ENCODE results near the gene RPL10. TPM values are rescaled to one million over a fixed set of nuclear protein-coding genes. Genes with fewer than 3 reads are reported as not detected.

The RPL10 gene
- total RNA-seq, 1 experiment from 2014 or later = 4,296 TPM

DNA sequence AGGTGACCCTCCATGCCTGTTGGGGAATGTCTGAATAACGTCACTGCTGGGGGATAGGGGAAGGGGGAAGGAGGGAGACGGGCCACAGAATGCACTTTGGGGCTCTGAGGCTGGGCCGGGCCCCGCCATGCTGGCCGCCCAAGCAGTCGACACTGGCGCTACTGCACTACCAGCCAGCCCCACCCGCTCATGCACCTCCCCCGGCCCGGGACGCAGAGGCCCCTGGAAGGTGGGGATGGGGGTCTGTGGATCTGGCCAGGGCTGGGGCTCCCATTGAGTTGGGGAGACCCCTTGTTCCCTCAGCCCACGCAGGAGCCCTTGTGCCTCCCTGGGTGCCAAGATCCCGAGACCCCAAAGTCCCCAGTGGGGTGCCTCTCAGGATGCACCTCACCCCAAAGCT, 41.6 kb upstream of the RPL10 start:
- Histone ChIP-seq H3K4me3 (ENCODE audit: insufficient read depth, low read depth, low read length) (no peak overlapping the region), H3K36me3 (replicated peaks; ENCODE audit: control insufficient read depth, insufficient read depth, low read length) (peaks cover 45% of the 10 kb centered on the region), H3K27me3 (ENCODE audit: control insufficient read depth, insufficient read depth, low read length) (no peaks in the 10 kb centered on the region)
- no peak for DNase-seq

GRCh38 chrX:154357205-154357604, 41.0 kb upstream of the RPL10 start:
- H3K36me3 ChIP-seq (replicated peaks; ENCODE audit: control insufficient read depth, insufficient read depth, low read length) = peaks cover 49% of the 10 kb centered on the region
- DNase-seq = no peak
- no peak overlapping the region for H3K4me3 ChIP-seq (ENCODE audit: insufficient read depth, low read depth, low read length)
- no peaks in the 10 kb centered on the region for H3K27me3 ChIP-seq (ENCODE audit: control insufficient read depth, insufficient read depth, low read length)

DNA sequence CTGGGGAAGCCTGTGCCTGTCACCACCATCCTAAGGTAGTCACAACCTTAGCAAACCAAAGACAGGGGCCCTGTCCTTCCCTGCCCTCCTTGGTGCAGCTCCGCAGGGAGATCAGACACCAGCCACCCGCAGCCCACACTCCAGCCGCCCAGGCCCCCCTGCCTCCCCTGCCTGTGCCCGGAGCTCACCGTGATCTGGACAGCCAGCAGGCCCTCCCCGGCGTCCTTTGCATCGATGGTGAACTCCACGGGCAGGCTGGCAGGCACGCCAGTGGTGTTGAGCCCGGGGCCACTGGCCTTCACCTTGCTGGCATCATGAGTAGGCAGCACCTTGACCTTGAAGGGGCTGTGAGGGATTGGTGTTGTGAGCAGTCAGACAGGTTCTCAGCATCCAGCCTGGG, 40.2 kb upstream of the RPL10 start:
- H3K27me3 ChIP-seq (ENCODE audit: control insufficient read depth, insufficient read depth, low read length) = no peaks in the 10 kb centered on the region
- no peak for DNase-seq
- H3K4me3 ChIP-seq (ENCODE audit: insufficient read depth, low read depth, low read length) = no peak overlapping the region
- H3K36me3 ChIP-seq (replicated peaks; ENCODE audit: control insufficient read depth, insufficient read depth, low read length) = peaks cover 50% of the 10 kb centered on the region

- peaks cover 44% of the 10 kb centered on the region for H3K36me3 ChIP-seq (replicated peaks; ENCODE audit: control insufficient read depth, insufficient read depth, low read length)
- no peaks in the 10 kb centered on the region for H3K27me3 ChIP-seq (ENCODE audit: control insufficient read depth, insufficient read depth, low read length)
- no peak overlapping the region for H3K4me3 ChIP-seq (ENCODE audit: insufficient read depth, low read depth, low read length)
- no peak for DNase-seq
These were observed 39.3 kb upstream of the RPL10 start for GRCh38 chrX:154358829-154359228.

DNA sequence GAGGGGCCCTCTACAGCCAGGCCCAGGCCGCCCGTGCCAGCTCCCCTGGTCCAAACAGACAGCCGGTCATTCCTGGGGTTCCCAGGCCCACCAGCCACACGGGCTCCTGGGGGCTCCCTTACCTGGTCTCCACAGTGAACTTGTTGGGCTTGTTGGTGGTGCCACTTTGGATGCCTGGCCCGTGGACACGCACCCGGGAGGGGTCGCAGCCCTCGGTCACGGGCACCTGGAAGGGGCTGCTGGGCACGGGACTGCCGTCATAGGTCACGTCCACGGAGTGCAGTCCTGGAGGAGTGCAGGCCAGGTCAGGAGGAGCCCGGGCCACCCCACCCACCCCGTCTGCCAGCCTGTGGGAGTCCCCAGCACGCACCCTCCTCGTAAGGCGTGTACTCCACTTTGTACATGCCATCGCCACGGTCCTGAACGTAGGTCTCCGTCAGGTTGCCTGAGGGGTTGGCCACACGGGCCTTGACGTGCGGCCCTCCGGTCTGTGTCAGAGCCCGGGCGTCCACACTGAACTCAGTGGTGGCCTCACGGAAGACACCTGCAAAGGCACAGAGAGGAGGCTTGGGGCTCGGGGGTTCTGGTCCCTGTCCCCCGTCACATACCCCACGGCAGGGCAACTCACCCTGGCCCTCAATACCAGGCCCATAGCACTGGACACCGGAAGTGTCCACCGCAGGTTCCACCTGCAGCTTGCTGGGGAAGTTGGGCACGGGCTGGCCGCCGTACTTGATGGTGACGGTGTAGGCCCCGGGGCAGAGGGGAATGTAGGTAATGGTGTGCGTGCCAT, 38.6 kb upstream of the RPL10 start:
- H3K27me3 ChIP-seq (ENCODE audit: control insufficient read depth, insufficient read depth, low read length) = no peaks in the 10 kb centered on the region
- DNase-seq = no peak
- H3K36me3 ChIP-seq (replicated peaks; ENCODE audit: control insufficient read depth, insufficient read depth, low read length) = peaks cover 43% of the 10 kb centered on the region
- H3K4me3 ChIP-seq (ENCODE audit: insufficient read depth, low read depth, low read length) = no peak overlapping the region

GRCh38 chrX:154360155-154360713, 37.9 kb upstream of the RPL10 start:
- Histone ChIP-seq H3K27me3 (ENCODE audit: control insufficient read depth, insufficient read depth, low read length) (no peaks in the 10 kb centered on the region), H3K4me3 (ENCODE audit: insufficient read depth, low read depth, low read length) (no peak overlapping the region), H3K36me3 (replicated peaks; ENCODE audit: control insufficient read depth, insufficient read depth, low read length) (peaks cover 47% of the 10 kb centered on the region)
- DNase-seq = no peak

DNA sequence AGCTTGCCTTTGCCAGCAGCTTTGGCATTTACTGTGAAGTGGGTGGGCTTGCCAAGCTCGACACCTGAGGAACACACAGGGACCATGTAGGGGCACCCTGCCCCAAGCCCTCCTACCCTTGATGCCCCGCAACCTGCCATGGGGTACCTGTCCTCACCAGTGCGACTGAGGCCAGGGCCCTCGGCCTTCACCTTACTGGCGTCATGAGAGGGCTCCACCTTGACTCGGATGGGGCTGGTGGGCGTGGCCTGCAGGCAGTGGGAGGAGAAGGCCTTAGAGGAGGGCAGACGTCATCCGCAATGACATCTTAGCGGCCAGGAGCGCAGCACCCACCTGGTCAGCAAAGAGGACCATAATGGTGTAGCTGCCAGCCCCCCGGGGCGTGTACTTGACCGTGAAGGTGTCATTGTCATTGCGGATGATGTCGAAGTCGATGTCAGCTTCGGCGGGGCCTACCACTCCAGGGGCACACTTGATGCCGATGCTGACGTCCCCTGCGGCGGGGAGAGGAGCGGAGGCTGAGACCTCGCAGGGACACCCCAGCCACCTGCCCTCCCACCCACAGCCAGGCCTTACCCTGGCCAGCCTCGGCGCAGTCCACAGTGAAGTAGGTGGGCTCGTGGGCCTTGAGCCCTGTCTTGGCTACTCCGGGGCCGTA, 36.0 kb upstream of the RPL10 start:
- Histone ChIP-seq H3K36me3 (replicated peaks; ENCODE audit: control insufficient read depth, insufficient read depth, low read length) (peaks cover 56% of the 10 kb centered on the region), H3K27me3 (ENCODE audit: control insufficient read depth, insufficient read depth, low read length) (no peaks in the 10 kb centered on the region), H3K4me3 (ENCODE audit: insufficient read depth, low read depth, low read length) (no peak overlapping the region)
- DNase-seq = no peak

GRCh38 chrX:154363706-154364439, 34.3 kb upstream of the RPL10 start:
- Histone ChIP-seq H3K4me3 (ENCODE audit: insufficient read depth, low read depth, low read length) (no peak overlapping the region), H3K27me3 (ENCODE audit: control insufficient read depth, insufficient read depth, low read length) (no peaks in the 10 kb centered on the region), H3K36me3 (replicated peaks; ENCODE audit: control insufficient read depth, insufficient read depth, low read length) (peaks cover 48% of the 10 kb centered on the region)
- no peak for DNase-seq

- Histone ChIP-seq H3K36me3 (replicated peaks; ENCODE audit: control insufficient read depth, insufficient read depth, low read length) (peaks cover 46% of the 10 kb centered on the region), H3K4me3 (ENCODE audit: insufficient read depth, low read depth, low read length) (no peak overlapping the region), H3K27me3 (ENCODE audit: control insufficient read depth, insufficient read depth, low read length) (no peaks in the 10 kb centered on the region)
- DNase-seq = no peak
These were observed 33.1 kb upstream of the RPL10 start for GRCh38 chrX:154365052-154365600.

- H3K27me3 ChIP-seq (ENCODE audit: control insufficient read depth, insufficient read depth, low read length) = no peaks in the 10 kb centered on the region
- H3K36me3 ChIP-seq (replicated peaks; ENCODE audit: control insufficient read depth, insufficient read depth, low read length) = peaks cover 46% of the 10 kb centered on the region
These were observed 32.0 kb upstream of the RPL10 start for GRCh38 chrX:154365997-154366665.

DNA sequence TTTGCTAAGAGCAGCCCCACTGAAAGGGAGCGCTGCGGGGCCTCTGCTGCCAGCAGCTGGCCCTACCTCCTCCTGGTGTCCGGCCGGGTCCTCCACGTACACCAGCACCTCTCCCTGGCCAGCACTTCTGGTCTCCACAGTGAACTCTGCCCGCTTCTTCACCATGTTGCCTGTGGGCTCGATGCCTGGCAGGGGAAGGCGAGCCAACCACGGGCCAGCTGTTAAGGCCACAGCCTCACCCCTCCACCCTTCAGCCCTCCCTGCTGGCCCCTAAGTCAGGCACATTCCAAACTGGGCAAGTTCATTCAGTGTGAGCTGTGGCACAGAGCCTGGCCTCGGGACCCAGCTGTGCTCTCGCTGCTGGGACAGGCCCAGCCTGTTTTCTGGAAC, 31.5 kb upstream of the RPL10 start:
- H3K27me3 ChIP-seq (ENCODE audit: control insufficient read depth, insufficient read depth, low read length) = no peaks in the 10 kb centered on the region
- peaks cover 41% of the 10 kb centered on the region for H3K36me3 ChIP-seq (replicated peaks; ENCODE audit: control insufficient read depth, insufficient read depth, low read length)
- H3K4me3 ChIP-seq (ENCODE audit: insufficient read depth, low read depth, low read length) = no peak overlapping the region
- no peak for DNase-seq

More at GRCh38 chrX:154365997-154366665, 32.0 kb upstream of the RPL10 start:
- H3K4me3 ChIP-seq (ENCODE audit: insufficient read depth, low read depth, low read length) = no peak overlapping the region
- DNase-seq = no peak

DNA sequence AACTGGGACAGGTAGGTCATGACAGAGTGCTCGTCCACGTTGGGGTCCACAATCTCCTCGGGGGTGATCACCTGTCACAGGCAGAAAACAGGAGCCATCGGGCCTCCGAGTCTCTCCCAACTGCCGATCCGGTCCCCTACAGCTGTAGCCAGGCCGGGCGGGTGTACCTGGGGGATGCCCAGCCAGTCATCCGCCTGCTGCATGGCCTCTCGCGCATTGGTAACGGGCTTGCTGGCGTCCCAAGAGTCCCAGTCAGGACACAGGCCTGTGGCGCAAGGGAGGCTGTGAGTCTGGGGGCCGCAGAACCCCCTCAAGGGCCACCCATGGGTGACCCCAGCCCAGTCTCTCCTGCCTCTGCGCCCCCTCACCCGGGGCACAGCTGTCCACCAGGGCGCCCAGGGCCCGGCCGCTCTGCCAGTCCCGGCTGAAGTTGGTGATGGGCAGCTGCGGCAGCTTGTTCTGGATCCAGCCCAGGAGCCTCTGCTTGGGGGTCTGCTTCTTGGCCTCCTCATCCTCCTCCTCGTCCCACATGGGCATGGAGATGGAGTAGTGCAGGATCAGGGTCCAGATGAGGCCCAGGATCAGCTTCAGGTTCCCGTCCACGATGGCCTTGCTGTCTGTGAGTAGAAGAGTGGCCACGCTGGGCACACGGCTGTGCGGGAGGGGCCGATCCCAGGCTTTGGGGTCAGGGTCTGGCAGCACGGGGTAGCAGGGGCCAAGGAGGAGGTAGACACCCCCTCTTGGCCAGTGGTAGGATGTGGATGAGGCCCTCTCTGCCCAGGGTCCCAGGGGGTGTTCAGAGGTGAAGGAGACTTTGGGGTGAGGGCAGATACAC, 30.5 kb upstream of the RPL10 start:
- peaks cover 3% of the 10 kb centered on the region; the same call in 1 of the 2 replicates for H3K27me3 ChIP-seq (ENCODE audit: control insufficient read depth, insufficient read depth, low read length)
- H3K36me3 ChIP-seq (replicated peaks; ENCODE audit: control insufficient read depth, insufficient read depth, low read length) = peaks cover 33% of the 10 kb centered on the region
- no peak overlapping the region for H3K4me3 ChIP-seq (ENCODE audit: insufficient read depth, low read depth, low read length)

More for the DNA sequence above, 30.5 kb upstream of the RPL10 start:
- DNase-seq = no peak
